Fibroblast of pulmonary artery (primary cell): ENCODE data around the gene CEMIP2.
A peak's percentile ranks its signal among the peaks of the same experiment; 100 is the strongest.

ENCODE experiments used
- DNase-seq: peaks from one replicate; pipeline ENCODE4 v3.0.0-alpha.2; 2010; ENCODE audit warnings: low read depth
- H3K4me3 ChIP-seq: replicated peaks from 2 replicates; pipeline ENCODE4 v1.5.1; 2011; ENCODE audit warnings: low read depth, mild to moderate bottlenecking, control low read depth, low read length, moderate library complexity
- TF ChIP-seq, protein P1 (sequence below): IDR thresholded peaks from 2 replicates; pipeline ENCODE4 v1.5.1; 2011; ENCODE audit warnings: mild to moderate bottlenecking, control low read depth, low read length, inconsistent platforms; ENCODE audit errors: missing control alignments

CEMIP2 gene

GRCh38 chr9:71734950-71735349 lies 33.4 kb downstream of the CEMIP2 start:
- DNase-seq, result no peak

GRCh38 chr9:71733176-71733575 lies 35.1 kb downstream of the CEMIP2 start:
- no peak for DNase-seq
- no peak overlapping the region for H3K4me3 ChIP-seq
- TF ChIP-seq, protein P1, sequence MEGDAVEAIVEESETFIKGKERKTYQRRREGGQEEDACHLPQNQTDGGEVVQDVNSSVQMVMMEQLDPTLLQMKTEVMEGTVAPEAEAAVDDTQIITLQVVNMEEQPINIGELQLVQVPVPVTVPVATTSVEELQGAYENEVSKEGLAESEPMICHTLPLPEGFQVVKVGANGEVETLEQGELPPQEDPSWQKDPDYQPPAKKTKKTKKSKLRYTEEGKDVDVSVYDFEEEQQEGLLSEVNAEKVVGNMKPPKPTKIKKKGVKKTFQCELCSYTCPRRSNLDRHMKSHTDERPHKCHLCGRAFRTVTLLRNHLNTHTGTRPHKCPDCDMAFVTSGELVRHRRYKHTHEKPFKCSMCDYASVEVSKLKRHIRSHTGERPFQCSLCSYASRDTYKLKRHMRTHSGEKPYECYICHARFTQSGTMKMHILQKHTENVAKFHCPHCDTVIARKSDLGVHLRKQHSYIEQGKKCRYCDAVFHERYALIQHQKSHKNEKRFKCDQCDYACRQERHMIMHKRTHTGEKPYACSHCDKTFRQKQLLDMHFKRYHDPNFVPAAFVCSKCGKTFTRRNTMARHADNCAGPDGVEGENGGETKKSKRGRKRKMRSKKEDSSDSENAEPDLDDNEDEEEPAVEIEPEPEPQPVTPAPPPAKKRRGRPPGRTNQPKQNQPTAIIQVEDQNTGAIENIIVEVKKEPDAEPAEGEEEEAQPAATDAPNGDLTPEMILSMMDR, result no peak

More at GRCh38 chr9:71734950-71735349, 33.4 kb downstream of the CEMIP2 start:
- no peak overlapping the region for H3K4me3 ChIP-seq
- TF ChIP-seq, protein P1, result no peak

DNA sequence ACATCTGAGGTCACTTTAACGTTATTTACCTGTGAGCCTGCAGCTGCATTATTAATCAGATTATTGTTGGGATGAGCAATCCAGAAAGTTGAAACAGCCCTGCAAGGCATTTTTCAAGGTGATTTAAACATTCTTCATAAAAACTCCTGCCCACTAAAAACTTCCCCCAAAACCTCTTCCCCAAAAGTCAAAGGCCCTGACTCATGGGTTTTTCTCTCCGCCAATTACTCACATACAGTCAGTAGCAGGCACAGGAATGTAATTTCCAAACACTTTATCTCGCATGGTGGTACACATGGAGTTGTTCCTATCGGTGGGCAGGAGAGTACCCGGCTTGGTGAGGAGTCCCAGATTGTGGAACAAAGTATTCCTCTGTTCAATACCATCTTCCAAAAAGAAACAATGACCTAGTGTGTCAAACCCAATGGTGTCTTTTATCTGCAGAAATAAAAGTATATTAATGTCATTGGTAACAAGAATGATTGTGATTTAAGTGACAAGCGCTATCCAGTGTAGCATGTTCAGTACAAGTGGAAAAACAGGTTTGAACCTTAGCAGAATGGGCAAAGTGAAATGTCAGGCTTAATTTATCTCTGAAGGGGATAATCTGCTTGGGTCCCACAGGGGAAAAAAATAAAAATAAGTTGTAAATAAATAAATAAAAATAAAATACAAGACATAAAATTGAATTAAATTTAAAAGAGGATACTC lies 38.3 kb downstream of the CEMIP2 start:
- DNase-seq, result no peak
- H3K4me3 ChIP-seq, result no peak overlapping the region
- TF ChIP-seq, protein P1, result no peak

- no peak overlapping the region for H3K4me3 ChIP-seq
- TF ChIP-seq, protein P1, result no peak
- DNase-seq, result no peak
Observed at GRCh38 chr9:71726723-71727122, 41.6 kb downstream of the CEMIP2 start.

- H3K4me3 ChIP-seq, result no peak overlapping the region
- TF ChIP-seq, protein P1, result no peak
- DNase-seq, result peak; percentile 78
Observed at GRCh38 chr9:71725590-71726338, 42.5 kb downstream of the CEMIP2 start.

- TF ChIP-seq, protein P1, result no peak
- H3K4me3 ChIP-seq, result no peak overlapping the region
- no peak for DNase-seq
Observed at GRCh38 chr9:71721855-71722254, 46.5 kb downstream of the CEMIP2 start.

- peak; percentile 68 for DNase-seq
- no peak overlapping the region for H3K4me3 ChIP-seq
- TF ChIP-seq, protein P1, result no peak
Observed at GRCh38 chr9:71719562-71719961, 48.8 kb downstream of the CEMIP2 start.
